Large intestine (tissue), 3 donors: ENCODE data around the gene CACNA1C. TPM values are rescaled to one million over a fixed set of nuclear protein-coding genes. Genes with fewer than 3 reads are reported as not detected.

Experiments
- DNase-seq, 2 donors: peaks; one replicate each; pipeline versions ENCODE4 v3.0.0 to v3.0.0-alpha.2; 2013
- H3K27ac ChIP-seq: one replicate; pipeline ENCODE4 v1.5.1; 2013; ENCODE audit warnings: low read length
- H3K27me3 ChIP-seq: 2 replicates; pipeline ENCODE4 v1.6.1; 2013; ENCODE audit warnings: low read length; ENCODE audit not compliant: control insufficient read depth, insufficient read depth
- H3K36me3 ChIP-seq: 2 replicates; pipeline ENCODE4 v1.6.1; 2013; ENCODE audit warnings: low read length; ENCODE audit not compliant: control insufficient read depth, insufficient read depth
- H3K4me1 ChIP-seq: one replicate; pipeline ENCODE4 v1.6.1; 2013; ENCODE audit warnings: low read length; ENCODE audit not compliant: control insufficient read depth, insufficient read depth
- H3K4me3 ChIP-seq: one replicate; pipeline ENCODE4 v1.5.1; 2013; ENCODE audit warnings: low read length
- H3K9me3 ChIP-seq: one replicate; pipeline ENCODE4 v1.6.1; 2013; ENCODE audit warnings: mild to moderate bottlenecking, low read depth, low read length, moderate library complexity; ENCODE audit not compliant: control insufficient read depth
- WGBS: methylation state at CpG from one replicate; pipeline ENCODE4 v1.1.5; 2013; ENCODE audit warnings: low lambda C conversion rate; ENCODE audit not compliant: insufficient coverage; 5-methylcytosine and 5-hydroxymethylcytosine counted together
- polyA plus RNA-seq: library from polyadenylated mRNA; unstranded; fragments of 120-200 nt; gene quantifications from one replicate; pipeline ENCODE4 v1.2.1, GENCODE V29; 2013

Gene CACNA1C
- polyA plus RNA-seq, 1 donor = 5.9 TPM

- Histone ChIP-seq H3K27ac (no peak overlapping the region), H3K4me1 (no peaks in the 10 kb centered on the region), H3K36me3 (no peaks in the 10 kb centered on the region)
These were observed 248.1 kb downstream of the CACNA1C start for GRCh38 chr12:2300886-2301285.

GRCh38 chr12:2301531-2302461, 249.0 kb downstream of the CACNA1C start:
- H3K27ac ChIP-seq = no peak overlapping the region
- no peaks in the 10 kb centered on the region for H3K4me1 ChIP-seq
- H3K9me3 ChIP-seq = no peaks in the 10 kb centered on the region
- no peak overlapping the region for H3K4me3 ChIP-seq
- H3K27me3 ChIP-seq = no peaks in the 10 kb centered on the region
- H3K36me3 ChIP-seq = no peaks in the 10 kb centered on the region
- DNase-seq = no peak
- 100% methylated on average over 1 of the region's 14 CpGs for WGBS

More at GRCh38 chr12:2300886-2301285, 248.1 kb downstream of the CACNA1C start:
- Histone ChIP-seq H3K4me3 (no peak overlapping the region), H3K27me3 (no peaks in the 10 kb centered on the region), H3K9me3 (no peaks in the 10 kb centered on the region)
- no CpG with 5 or more reads among the region's 11 CpGs for WGBS
- DNase-seq = no peak

GRCh38 chr12:2302711-2303580, 250.2 kb downstream of the CACNA1C start:
- Histone ChIP-seq H3K4me1 (no peaks in the 10 kb centered on the region), H3K27ac (no peak overlapping the region)
- no CpG with 5 or more reads among the region's 21 CpGs for WGBS

GRCh38 chr12:2304223-2304622, 251.4 kb downstream of the CACNA1C start:
- no peak overlapping the region for H3K4me3 ChIP-seq
- WGBS = no CpG with 5 or more reads among the region's 12 CpGs
- H3K27me3 ChIP-seq = no peaks in the 10 kb centered on the region
- no peaks in the 10 kb centered on the region for H3K9me3 ChIP-seq
- no peaks in the 10 kb centered on the region for H3K4me1 ChIP-seq
- H3K27ac ChIP-seq = no peak overlapping the region
- no peaks in the 10 kb centered on the region for H3K36me3 ChIP-seq
- no peak for DNase-seq

More at GRCh38 chr12:2302711-2303580, 250.2 kb downstream of the CACNA1C start:
- no peaks in the 10 kb centered on the region for H3K36me3 ChIP-seq
- H3K27me3 ChIP-seq = no peaks in the 10 kb centered on the region
- DNase-seq = no peak
- no peak overlapping the region for H3K4me3 ChIP-seq
- H3K9me3 ChIP-seq = no peaks in the 10 kb centered on the region

- no peak overlapping the region for H3K4me3 ChIP-seq
- no peak for DNase-seq
- WGBS = no CpG with 5 or more reads among the region's 3 CpGs
- no peaks in the 10 kb centered on the region for H3K4me1 ChIP-seq
- no peaks in the 10 kb centered on the region for H3K9me3 ChIP-seq
- no peaks in the 10 kb centered on the region for H3K36me3 ChIP-seq
- peaks cover 3% of the 10 kb centered on the region for H3K27me3 ChIP-seq
- no peak overlapping the region for H3K27ac ChIP-seq
These were observed 253.2 kb downstream of the CACNA1C start for GRCh38 chr12:2306012-2306411.

GRCh38 chr12:2306735-2307134, 253.9 kb downstream of the CACNA1C start:
- H3K27me3 ChIP-seq = peaks cover 5% of the 10 kb centered on the region
- no CpG with 5 or more reads among the region's 4 CpGs for WGBS

GRCh38 chr12:2307550-2307949, 254.8 kb downstream of the CACNA1C start:
- Histone ChIP-seq H3K9me3 (no peaks in the 10 kb centered on the region), H3K27ac (no peak overlapping the region), H3K27me3 (peaks cover 5% of the 10 kb centered on the region), H3K4me3 (no peak overlapping the region), H3K4me1 (no peaks in the 10 kb centered on the region), H3K36me3 (no peaks in the 10 kb centered on the region)
- DNase-seq = no peak
- no CpG with 5 or more reads among the region's 3 CpGs for WGBS

More at GRCh38 chr12:2306735-2307134, 253.9 kb downstream of the CACNA1C start:
- H3K9me3 ChIP-seq = no peaks in the 10 kb centered on the region
- H3K4me3 ChIP-seq = no peak overlapping the region
- no peak for DNase-seq
- no peaks in the 10 kb centered on the region for H3K36me3 ChIP-seq
- no peaks in the 10 kb centered on the region for H3K4me1 ChIP-seq
- no peak overlapping the region for H3K27ac ChIP-seq

- no CpG with 5 or more reads among the region's 5 CpGs for WGBS
- no peaks in the 10 kb centered on the region for H3K36me3 ChIP-seq
- no peaks in the 10 kb centered on the region for H3K4me1 ChIP-seq
- H3K27me3 ChIP-seq = peaks cover 5% of the 10 kb centered on the region
- H3K27ac ChIP-seq = no peak overlapping the region
- no peak overlapping the region for H3K4me3 ChIP-seq
- no peak for DNase-seq
- no peaks in the 10 kb centered on the region for H3K9me3 ChIP-seq
These were observed 256.9 kb downstream of the CACNA1C start for GRCh38 chr12:2309647-2310046.

- Histone ChIP-seq H3K27ac (peak overlapping the region; percentile 38), H3K9me3 (no peaks in the 10 kb centered on the region), H3K36me3 (no peaks in the 10 kb centered on the region), H3K4me1 (no peaks in the 10 kb centered on the region), H3K4me3 (no peak overlapping the region), H3K27me3 (peaks cover 5% of the 10 kb centered on the region)
- DNase-seq = no peak
- no CpG with 5 or more reads among the region's 15 CpGs for WGBS
These were observed 258.4 kb downstream of the CACNA1C start for GRCh38 chr12:2311020-2311778.

GRCh38 chr12:2312175-2312574, 259.4 kb downstream of the CACNA1C start:
- Histone ChIP-seq H3K27me3 (peaks cover 5% of the 10 kb centered on the region), H3K4me1 (no peaks in the 10 kb centered on the region), H3K27ac (no peak overlapping the region), H3K9me3 (no peaks in the 10 kb centered on the region), H3K36me3 (no peaks in the 10 kb centered on the region), H3K4me3 (no peak overlapping the region)
- WGBS = 67% methylated on average over 1 of the region's 7 CpGs
- DNase-seq = no peak
